HG03469 (cell line): ENCODE data around the gene HCFC1R1.

Experiments
- ATAC-seq: cut with Tn5 transposase; IDR thresholded peaks from one replicate; pipeline ENCODE4 v1.9.1; 2021; ENCODE audit warnings: mild to moderate bottlenecking, moderate library complexity, moderate number of reproducible peaks; ENCODE audit not compliant: unreplicated experiment

HCFC1R1 gene

GRCh38 chr16:2979669-2980226, 44.0 kb downstream of the HCFC1R1 start:
- no peak for ATAC-seq

- no peak for ATAC-seq
Observed at GRCh38 chr16:2977440-2977839, 46.3 kb downstream of the HCFC1R1 start.

- no peak for ATAC-seq
Observed at GRCh38 chr16:2976673-2977072, 47.1 kb downstream of the HCFC1R1 start.

- no peak for ATAC-seq
Observed at GRCh38 chr16:2976201-2976600, 47.5 kb downstream of the HCFC1R1 start.

GRCh38 chr16:2975161-2975795, 48.5 kb downstream of the HCFC1R1 start:
- ATAC-seq, result no peak

GRCh38 chr16:2974319-2975056, 49.3 kb downstream of the HCFC1R1 start:
- ATAC-seq, result no peak

- no peak for ATAC-seq
Observed at GRCh38 chr16:2973605-2974318, 50.0 kb downstream of the HCFC1R1 start.

- no peak for ATAC-seq
Observed at GRCh38 chr16:2973093-2973492, 50.6 kb downstream of the HCFC1R1 start.
